NCI-H2196 (cell line): ENCODE measurements around the gene SALL3.
A peak's percentile ranks its signal among the peaks of the same experiment; 100 is the strongest.

Source experiments
- DNase-seq: peaks from one replicate; lab custom pipeline; 2025; ENCODE audit not compliant: unreplicated experiment; lab: John Stamatoyannopoulos, UW

SALL3 gene

DNA sequence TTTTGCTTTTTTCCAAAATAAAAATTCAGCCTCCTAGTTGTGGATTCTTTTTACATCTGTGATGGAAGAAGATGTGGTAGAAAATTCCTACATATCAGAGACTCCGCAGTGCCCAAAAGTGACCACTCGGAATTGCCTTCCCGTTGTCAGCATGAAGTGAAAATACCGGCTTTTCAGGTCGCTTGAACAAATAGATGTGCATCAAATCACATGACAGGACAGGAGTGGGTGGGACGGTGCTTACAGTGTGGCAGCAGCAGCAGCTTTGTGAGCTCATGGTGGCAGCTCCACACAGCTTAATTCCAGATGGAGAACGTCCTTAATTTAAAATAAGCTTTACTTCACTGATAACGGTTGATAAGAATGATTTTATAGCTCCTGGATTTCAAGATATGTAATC is 20.3 kb downstream of the SALL3 start:
- no peak for DNase-seq

DNA sequence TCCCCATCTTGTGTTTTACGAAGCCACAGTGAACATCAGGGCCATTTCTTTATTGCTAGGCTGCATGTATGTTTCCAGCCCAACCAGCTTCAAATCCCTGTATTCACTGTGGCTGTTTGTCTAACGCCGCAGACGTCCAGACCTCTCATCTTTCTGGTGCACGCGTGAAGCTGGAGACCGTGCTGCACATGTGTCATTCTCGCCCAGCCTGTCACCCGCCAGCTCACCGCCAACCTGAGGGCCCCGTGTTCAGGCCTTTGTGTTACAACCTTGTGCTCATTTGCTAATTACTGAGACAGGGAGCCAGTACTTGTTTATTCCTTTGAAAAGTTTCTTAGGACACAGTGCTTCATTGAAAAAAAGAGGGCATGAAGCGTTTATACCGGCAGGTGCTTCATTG is 21.4 kb downstream of the SALL3 start:
- no peak for DNase-seq

DNA sequence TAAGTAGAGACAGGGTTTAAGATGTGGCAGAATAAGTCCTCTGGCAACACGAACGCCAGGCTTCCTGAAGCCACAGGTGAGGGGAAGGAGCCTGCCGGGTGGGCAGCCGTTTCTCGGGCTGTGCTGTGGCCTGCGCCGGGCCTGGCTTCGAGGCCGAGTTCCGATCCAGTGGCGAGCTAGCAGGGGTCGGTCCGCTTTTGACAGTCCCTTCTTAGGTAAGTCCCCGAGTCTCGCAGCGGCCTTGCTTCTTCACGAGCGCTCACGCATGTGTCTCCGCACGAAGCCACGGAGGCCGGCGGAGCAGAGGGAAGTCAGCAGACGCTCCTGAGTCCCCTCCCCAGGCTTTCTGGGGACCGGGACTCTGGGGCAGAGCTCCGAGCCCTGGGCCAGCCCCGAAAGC is 26.0 kb downstream of the SALL3 start:
- no peak for DNase-seq

DNA sequence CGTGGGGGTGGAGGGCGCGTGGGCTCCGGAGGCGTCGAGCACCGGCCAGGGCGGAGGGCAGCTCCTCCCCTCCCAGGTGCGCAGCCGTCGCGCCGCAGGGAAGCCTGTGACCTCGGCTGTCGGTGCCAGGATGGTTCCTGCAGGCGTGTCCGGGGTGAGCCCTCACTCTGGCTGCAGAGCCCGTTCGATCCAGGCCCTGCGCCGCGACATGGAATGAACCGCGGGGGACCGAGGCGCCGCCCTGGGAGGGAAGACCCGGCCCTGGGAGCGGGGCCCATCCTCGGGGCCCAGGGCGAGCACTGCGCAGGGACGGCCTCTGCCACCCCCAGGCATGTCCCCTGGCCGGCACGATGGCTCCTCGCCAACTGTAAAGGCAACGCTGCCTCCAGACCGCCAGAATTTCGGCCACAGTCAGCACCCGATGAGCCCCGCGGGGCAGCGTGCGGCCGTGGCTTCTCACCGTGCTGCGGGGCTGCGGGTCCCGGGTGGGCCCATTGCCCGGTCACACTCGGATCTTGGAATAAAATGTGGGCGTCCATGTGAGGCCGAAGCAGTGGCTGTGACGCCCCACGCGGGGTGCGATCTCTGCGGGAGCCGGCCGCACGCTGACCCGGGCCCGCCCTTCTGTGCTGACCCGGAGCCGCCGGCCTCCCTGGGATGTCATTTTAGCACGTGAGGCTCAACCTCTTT is 26.6 kb downstream of the SALL3 start:
- DNase-seq = no peak

DNA sequence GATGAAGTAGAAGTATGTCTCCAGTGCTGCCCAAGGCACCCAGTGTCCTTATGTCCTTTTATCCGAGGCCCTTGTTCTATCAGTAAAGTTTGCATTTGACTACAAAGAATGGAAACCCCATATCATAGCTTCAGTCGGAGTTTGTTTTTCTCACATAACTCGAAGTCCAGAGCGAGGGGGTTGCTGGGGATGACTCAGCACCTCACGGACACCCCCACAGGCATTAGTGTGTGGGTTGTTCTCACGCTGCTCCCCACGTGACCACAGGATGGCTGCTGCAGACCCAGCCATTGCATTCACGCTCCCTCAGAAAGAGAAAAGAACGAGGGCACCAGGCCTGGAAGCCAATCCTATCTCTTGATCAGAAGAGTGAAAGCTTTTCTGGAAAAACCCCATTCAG is 27.8 kb downstream of the SALL3 start:
- no peak for DNase-seq

- no peak for DNase-seq
These were observed 28.8 kb downstream of the SALL3 start for GRCh38 chr18:79008356-79008940.

GRCh38 chr18:79010802-79011201 is 31.2 kb downstream of the SALL3 start:
- DNase-seq = no peak

- DNase-seq = no peak
These were observed 31.8 kb downstream of the SALL3 start for GRCh38 chr18:79011300-79011870.

- no peak for DNase-seq
These were observed 34.3 kb downstream of the SALL3 start for GRCh38 chr18:79013869-79014268.

DNA sequence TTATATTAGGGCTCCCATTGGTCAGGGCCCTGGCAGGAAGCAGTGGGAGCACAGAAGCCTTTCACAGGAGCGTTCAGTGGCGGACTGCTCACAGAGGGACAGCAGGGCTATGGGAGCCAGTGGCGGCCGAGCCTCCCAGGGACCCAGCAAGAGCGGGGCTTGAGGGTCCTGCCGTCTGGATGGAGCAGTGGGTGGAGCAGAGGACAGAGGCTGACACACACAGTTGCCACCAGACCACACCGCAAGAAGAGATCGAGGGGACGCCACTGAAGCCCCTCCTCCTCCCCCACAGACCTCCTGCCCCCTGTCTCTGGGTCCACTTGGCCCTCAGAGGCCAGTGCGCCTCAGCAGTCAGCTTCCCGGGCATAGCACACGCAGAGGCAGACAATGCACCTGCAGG is 39.3 kb downstream of the SALL3 start:
- no peak for DNase-seq

DNA sequence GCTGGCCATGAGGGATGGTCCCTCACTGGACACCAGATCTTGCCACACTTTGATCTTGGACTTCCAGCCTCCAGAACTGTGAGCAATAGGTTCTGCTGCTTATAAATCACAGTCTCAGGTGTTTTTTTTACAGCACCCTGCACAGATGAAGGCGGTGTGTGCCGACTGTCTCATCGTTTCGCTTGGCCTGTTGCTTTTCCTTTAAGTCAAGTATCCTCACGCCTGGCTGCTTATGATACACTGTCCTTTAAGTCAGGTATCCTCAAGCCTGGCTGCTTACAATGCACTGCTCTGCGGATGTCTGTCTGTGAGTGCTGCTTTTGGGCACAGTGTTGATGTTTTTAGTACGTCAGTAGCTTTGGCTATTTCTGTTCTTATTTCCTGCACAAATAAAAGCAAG is 40.3 kb downstream of the SALL3 start:
- no peak for DNase-seq

- no peak for DNase-seq
These were observed 43.0 kb downstream of the SALL3 start for GRCh38 chr18:79022603-79023002.

DNA sequence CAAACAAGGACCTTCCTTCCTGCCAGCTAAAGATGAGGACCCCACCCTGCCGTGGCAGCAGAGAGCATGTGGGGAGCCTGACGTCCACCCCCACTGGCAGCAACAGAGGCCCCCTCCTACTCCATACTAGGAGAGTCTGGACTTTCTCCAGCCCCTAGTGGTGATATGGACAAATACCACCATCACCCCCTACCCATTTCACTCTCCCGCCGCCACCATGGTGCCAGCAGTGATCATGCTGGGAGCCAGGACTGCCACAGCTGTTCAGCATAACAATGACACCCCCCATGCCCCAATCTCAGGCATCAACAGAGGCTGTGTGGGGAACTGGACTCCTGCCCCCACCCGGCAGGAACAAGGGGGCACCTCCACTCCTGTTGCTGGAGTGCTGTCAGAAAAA is 46.9 kb downstream of the SALL3 start:
- DNase-seq = no peak

GRCh38 chr18:79030680-79031079 is 51.1 kb downstream of the SALL3 start:
- DNase-seq = no peak

GRCh38 chr18:79042276-79042675 is 62.7 kb downstream of the SALL3 start:
- no peak for DNase-seq

GRCh38 chr18:79043288-79043687 is 63.7 kb downstream of the SALL3 start:
- no peak for DNase-seq

DNA sequence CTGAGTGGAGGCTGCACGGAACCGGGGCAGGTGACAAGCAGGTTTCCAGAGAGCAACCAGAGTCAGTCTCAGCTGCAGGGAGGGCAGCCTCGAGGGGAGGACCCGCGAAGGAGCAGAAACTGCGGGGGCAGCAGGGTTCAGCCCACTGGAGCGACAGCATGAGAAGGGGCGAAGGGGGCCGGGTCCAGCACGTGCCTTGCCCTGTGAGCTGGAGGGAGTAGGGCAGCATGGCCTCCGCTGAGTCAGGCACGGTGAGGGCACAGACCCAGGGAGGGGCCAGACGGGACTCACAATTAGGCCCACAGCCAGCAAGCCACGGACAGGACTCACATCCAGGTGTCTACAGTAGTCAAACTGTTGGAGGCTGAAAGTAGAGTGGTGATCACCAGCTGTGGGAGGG is 66.9 kb downstream of the SALL3 start:
- DNase-seq = peak; percentile 42

- DNase-seq = no peak
These were observed 68.1 kb downstream of the SALL3 start for GRCh38 chr18:79047556-79048244.

DNA sequence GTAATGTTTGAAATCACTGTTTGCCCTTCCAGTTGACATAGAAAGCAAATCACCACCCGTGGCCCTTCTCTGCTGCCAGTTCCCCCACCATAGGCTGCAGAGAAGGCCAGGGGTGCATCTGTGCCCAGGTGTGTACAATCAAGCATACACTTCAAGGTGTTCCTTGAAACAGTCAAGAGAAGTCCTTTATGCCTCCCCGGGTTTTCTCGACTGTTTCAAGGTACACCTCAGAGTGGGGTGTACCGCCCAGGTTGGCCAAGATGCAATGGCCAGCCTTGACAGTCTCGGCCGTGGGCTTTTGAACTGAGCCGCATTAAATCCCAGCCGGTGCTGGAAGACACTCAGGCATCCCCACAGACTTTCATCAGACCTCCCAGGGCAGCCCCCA is 68.6 kb downstream of the SALL3 start:
- DNase-seq = no peak

DNA sequence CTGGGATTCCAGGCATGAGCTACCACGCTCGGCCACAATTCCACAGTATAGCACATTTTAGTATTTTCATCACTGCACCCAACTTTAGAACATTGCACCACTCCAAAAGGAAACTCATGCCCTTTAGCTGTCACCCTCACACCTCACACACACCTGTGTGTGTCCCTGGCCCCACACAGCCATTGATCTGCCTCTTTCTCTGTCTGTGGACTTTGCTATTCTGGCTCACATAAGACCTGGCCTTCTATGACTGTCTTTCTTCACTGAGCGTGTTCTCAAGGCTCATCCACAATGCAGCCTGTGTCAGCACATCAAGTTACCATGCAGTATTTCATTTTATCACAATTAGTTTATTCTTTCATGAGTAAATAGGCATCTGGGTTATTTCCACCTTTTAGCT is 69.9 kb downstream of the SALL3 start:
- no peak for DNase-seq
